Retinal pigment epithelial cell (primary cell): ENCODE measurements around the gene PRODH2.

ENCODE experiments used
- DNase-seq: peaks from one replicate; pipeline ENCODE4 v3.0.0-alpha.2; 2010; ENCODE audit warnings: low read depth
- H3K4me3 ChIP-seq: 2 replicates; pipeline ENCODE4 v1.5.1; 2011; ENCODE audit warnings: mild to moderate bottlenecking, low read length, control low read depth, moderate library complexity
- CTCF ChIP-seq: conservative IDR thresholded peaks from 2 replicates; pipeline ENCODE4 v1.5.1; 2011; ENCODE audit warnings: low read depth, low read length, control low read depth, inconsistent platforms

PRODH2 gene

GRCh38 chr19:35768082-35768421, 44.6 kb downstream of the PRODH2 start:
- TF ChIP-seq CTCF: no peak

GRCh38 chr19:35767288-35768081, 45.2 kb downstream of the PRODH2 start:
- no peak for TF ChIP-seq CTCF
- DNase-seq: no peak
- no peak overlapping the region for H3K4me3 ChIP-seq

More at GRCh38 chr19:35768082-35768421, 44.6 kb downstream of the PRODH2 start:
- DNase-seq: no peak
- no peak overlapping the region for H3K4me3 ChIP-seq

DNA sequence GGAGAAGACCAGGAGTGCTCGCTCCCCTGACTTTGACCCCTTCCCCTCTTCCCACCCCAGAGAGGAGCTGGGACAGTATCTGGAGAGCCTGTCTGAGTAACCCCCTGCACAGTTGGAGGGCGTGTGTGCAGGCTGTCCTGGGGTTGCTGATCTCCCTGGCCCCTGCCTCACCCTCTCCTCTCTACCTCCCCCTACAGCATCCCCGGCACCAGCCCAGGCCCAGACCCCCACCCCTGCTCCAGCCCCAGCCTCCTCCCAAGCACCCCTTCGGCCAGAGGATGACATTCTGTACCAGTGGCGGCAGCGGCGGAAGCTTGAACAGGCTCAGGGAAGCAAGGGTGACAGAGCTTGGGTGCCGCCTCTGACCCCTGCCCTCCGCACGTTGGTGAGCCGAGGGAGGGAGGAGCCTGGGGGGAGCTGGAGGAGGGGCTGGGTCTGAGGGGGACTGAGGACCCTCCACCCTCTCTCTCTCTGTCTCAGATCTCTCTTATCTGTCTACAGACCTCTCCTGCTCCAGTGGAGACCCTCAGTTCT, 46.0 kb downstream of the PRODH2 start:
- TF ChIP-seq CTCF: no peak

DNA sequence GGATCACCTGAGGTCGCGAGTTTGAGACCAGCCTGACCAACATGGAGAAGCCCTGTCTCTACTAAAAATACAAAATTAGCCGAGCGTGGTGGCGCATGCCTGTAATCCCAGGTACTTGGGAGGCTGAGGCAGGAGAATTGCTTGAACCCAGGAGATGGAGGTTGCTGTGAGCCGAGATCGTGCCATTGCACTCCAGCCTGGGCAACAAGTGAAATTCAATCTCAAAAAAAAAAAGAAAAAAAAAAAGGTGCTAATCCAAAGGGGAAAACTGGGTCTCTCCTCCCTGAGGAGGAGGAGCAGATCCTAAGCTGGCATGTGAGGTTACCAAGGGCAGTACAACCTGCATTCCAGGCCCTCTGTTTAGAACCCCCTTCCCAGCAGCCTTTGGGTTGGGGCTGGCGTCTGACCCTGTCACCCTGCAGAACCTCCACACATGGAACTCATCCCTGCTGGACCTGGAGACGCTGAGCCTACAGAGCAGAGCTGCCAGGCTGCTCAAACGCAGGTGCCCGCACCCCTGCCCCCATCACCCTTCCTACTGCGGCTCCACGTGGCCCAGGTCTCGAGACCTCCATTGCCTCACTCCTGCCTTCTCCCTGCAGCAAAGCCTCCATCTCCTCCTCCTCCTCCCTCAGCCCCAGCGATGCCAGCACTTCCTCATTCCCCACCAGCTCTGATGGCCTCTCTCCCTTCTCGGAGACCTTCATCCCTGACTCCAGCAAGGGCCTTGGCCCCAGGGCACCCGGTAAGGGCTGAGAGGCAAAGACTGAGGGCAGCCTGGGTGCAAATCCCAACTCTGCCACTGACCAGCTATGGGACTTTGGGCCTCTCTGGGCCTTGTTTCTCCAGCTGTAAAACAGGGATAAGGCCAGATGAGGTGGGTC, 48.0 kb downstream of the PRODH2 start:
- TF ChIP-seq CTCF: no peak
- no peak for DNase-seq
- no peak overlapping the region for H3K4me3 ChIP-seq

More for the DNA sequence above, 46.0 kb downstream of the PRODH2 start:
- no peak for DNase-seq
- no peak overlapping the region for H3K4me3 ChIP-seq

GRCh38 chr19:35760711-35761349, 51.8 kb downstream of the PRODH2 start:
- no peak for TF ChIP-seq CTCF
- DNase-seq: no peak
- H3K4me3 ChIP-seq: no peak overlapping the region

DNA sequence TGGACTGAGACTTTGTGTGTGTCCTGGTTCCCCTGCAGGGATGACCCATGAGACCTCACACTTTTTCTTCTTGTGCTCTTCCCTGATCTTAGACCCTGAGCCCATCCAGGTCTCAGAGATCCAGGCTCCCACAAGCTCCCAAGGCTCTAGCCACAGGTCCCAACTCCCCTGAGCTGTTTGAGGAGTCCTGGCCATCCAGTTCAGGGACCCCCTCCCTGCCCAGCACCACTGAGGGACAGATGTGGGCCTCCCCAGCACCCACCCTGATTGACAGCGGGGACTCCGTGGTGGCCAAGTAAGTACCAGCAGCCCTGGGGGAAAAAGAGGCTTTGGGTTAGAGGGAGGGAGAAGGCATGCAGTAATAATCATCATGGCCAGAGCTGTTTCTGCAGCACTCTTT, 52.9 kb downstream of the PRODH2 start:
- DNase-seq: no peak
- H3K4me3 ChIP-seq: no peak overlapping the region
- TF ChIP-seq CTCF: no peak
